Endodermal cell (in vitro differentiated cells): ENCODE data around the gene TMEM120A. TPM values are rescaled to one million over a fixed set of nuclear protein-coding genes. Genes with fewer than 3 reads are reported as not detected.

Experiments used
- DNase-seq: peaks from one replicate; pipeline ENCODE4 v3.0.0-alpha.2; 2017
- H3K27ac ChIP-seq: 2 replicates; pipeline ENCODE4 v1.5.1; 2013; ENCODE audit warnings: mild to moderate bottlenecking, low read depth, low read length, moderate library complexity
- H3K27me3 ChIP-seq: 2 replicates; pipeline ENCODE4 v1.6.1; 2013; ENCODE audit warnings: mild to moderate bottlenecking, low read length, moderate library complexity; ENCODE audit not compliant: insufficient read depth, control insufficient read depth, poor library complexity, severe bottlenecking
- H3K36me3 ChIP-seq: 2 replicates; pipeline ENCODE4 v1.7.0; 2013; ENCODE audit warnings: mild to moderate bottlenecking, low read length, moderate library complexity; ENCODE audit not compliant: control insufficient read depth, insufficient read depth
- H3K4me1 ChIP-seq: one replicate; pipeline ENCODE4 v1.7.0; 2013; ENCODE audit warnings: low read length; ENCODE audit not compliant: control insufficient read depth, insufficient read depth
- H3K4me3 ChIP-seq: 2 replicates; pipeline ENCODE4 v1.5.1; 2013; ENCODE audit warnings: mild to moderate bottlenecking, low read length, moderate library complexity
- H3K9ac ChIP-seq: 2 replicates; pipeline ENCODE4 v1.6.1; 2013; ENCODE audit warnings: mild to moderate bottlenecking, low read length, moderate library complexity; ENCODE audit not compliant: poor library complexity, severe bottlenecking; ENCODE audit errors: extremely low read depth
- H3K9me3 ChIP-seq: 2 replicates; pipeline ENCODE4 v1.6.1; 2013; ENCODE audit warnings: mild to moderate bottlenecking, low read length, moderate library complexity; ENCODE audit not compliant: control insufficient read depth
- H3K27ac Mint-ChIP-seq: 2 replicates; pipeline ENCODE4 v1.8.0; 2020; ENCODE audit warnings: mixed read lengths
- H3K27me3 Mint-ChIP-seq: 2 replicates; pipeline ENCODE4 v1.8.0; 2021; ENCODE audit warnings: mild to moderate bottlenecking, mixed read lengths; ENCODE audit not compliant: insufficient read depth
- H3K36me3 Mint-ChIP-seq: 2 replicates; pipeline ENCODE4 v1.8.0; 2020; ENCODE audit warnings: low read depth, mixed read lengths
- H3K4me1 Mint-ChIP-seq: 2 replicates; pipeline ENCODE4 v1.8.0; 2020; ENCODE audit warnings: mixed read lengths
- H3K4me3 Mint-ChIP-seq: 2 replicates; pipeline ENCODE4 v1.8.0; 2020; ENCODE audit warnings: mild to moderate bottlenecking, moderate library complexity, mixed read lengths
- H3K9me3 Mint-ChIP-seq: 2 replicates; pipeline ENCODE4 v1.8.0; 2020; ENCODE audit warnings: mild to moderate bottlenecking, mixed read lengths
- WGBS, 2 experiments: methylation state at CpG; one replicate each; pipeline versions ENCODE4 v1.1.5 to v1.1.7; 2013; ENCODE audit warnings: missing lambda C conversion rate in 2 of 2, mixed read lengths in 1 of 2; ENCODE audit not compliant: insufficient coverage in 1 of 2, insufficient read length in 1 of 2; 5-methylcytosine and 5-hydroxymethylcytosine counted together
- total RNA-seq, 2 donors: library from RNA; stranded (reverse); fragmentation: NEBNext Ultra II Directional in 1 of 2; extraction: Animal tissue kit (Norgen Biotek cat#: 25700) in 1 of 2; gene quantifications; 2 replicates in 1 of 2; 3 replicates in 1 of 2; pipeline ENCODE4 v1.2.1, GENCODE V29; 2021
- TF ChIP-seq, protein P1 (sequence below): fragments of 200-600 bp; sonication (generic); conservative IDR thresholded peaks from 2 replicates; pipeline ENCODE4 v1.5.0; 2021; ENCODE audit warnings: antibody characterized with exemption, mild to moderate bottlenecking

Gene TMEM120A
- total RNA-seq, 2 donors from 2014 or later, result 18.8 to 19.1 TPM

DNA sequence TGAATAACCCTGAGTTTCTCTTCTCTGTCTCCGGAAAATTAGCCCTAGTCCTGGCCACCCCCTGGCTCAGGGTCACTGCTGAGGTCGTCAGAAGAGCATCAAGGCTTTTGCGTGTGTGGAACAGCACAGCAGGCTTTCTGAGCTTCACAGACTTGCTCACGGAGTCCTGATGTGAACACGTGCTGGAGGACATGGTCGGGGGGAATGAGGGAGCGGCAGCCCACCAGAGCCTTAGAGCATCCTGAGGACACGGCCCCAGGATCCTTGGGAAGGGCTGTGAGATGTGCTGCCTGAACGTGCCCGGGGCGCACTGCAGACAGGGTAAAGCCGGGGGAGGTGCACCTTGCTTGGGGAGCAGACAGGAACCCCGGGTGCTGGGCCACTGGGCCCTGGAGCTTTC lies 28.8 kb downstream of the TMEM120A start:
- Histone ChIP-seq H3K9me3 (no peaks in the 10 kb centered on the region), H3K36me3 (peaks cover 19% of the 10 kb centered on the region), H3K9ac (no peak overlapping the region), H3K4me3 (no peak overlapping the region), H3K4me1 (no peaks in the 10 kb centered on the region), H3K27ac (peak overlapping the region; percentile 72), H3K27me3 (no peaks in the 10 kb centered on the region)
- WGBS, 2 experiments, result 89 to 91% methylated on average over 11 to 13 of the region's 13 CpGs
- DNase-seq, result no peak
- no peaks in the 10 kb centered on the region for H3K9me3 Mint-ChIP-seq
- TF ChIP-seq, protein P1, sequence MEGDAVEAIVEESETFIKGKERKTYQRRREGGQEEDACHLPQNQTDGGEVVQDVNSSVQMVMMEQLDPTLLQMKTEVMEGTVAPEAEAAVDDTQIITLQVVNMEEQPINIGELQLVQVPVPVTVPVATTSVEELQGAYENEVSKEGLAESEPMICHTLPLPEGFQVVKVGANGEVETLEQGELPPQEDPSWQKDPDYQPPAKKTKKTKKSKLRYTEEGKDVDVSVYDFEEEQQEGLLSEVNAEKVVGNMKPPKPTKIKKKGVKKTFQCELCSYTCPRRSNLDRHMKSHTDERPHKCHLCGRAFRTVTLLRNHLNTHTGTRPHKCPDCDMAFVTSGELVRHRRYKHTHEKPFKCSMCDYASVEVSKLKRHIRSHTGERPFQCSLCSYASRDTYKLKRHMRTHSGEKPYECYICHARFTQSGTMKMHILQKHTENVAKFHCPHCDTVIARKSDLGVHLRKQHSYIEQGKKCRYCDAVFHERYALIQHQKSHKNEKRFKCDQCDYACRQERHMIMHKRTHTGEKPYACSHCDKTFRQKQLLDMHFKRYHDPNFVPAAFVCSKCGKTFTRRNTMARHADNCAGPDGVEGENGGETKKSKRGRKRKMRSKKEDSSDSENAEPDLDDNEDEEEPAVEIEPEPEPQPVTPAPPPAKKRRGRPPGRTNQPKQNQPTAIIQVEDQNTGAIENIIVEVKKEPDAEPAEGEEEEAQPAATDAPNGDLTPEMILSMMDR, result no peak
- H3K36me3 Mint-ChIP-seq, result peaks cover 26% of the 10 kb centered on the region
- no peaks in the 10 kb centered on the region for H3K27me3 Mint-ChIP-seq
- no peak overlapping the region for H3K27ac Mint-ChIP-seq
- H3K4me1 Mint-ChIP-seq, result no peaks in the 10 kb centered on the region
- H3K4me3 Mint-ChIP-seq, result no peak overlapping the region

DNA sequence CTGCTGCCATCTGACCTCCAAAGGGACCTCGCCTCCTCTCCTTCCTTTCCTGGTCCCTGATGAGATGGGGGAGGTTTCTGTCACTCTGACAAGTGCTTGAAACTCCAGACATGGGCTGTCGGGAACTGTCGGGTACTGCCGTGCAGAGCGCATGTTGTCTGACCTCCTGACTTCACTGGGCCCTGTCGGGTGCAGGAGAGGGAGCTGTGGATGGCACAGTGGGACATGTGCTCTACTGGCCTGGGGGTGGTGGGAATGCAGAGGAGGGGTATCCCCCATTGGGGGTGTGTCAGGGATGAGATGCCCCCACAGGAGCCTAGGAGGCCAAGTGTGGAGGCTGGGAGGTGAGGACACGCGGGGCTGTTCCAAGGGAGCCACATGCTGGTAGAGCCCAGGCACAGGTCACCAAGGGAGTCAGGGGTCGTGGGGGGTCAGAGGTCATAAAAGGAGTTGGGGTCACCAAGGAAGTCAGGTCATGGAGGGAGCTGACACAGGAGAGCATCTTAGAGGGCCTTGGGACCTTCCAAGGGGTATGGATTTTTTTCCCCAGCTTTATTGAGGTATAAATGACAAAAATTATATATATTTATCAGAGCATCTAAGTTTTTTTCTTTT lies 30.9 kb downstream of the TMEM120A start:
- H3K27ac ChIP-seq, result peak overlapping the region; percentile 91
- H3K4me3 ChIP-seq, result no peak overlapping the region
- no peaks in the 10 kb centered on the region for H3K4me1 ChIP-seq
- peaks cover 36% of the 10 kb centered on the region for H3K36me3 ChIP-seq
- TF ChIP-seq, protein P1, result no peak
- H3K9me3 ChIP-seq, result no peaks in the 10 kb centered on the region
- Mint-ChIP-seq H3K27me3 (no peaks in the 10 kb centered on the region), H3K4me3 (no peak overlapping the region), H3K9me3 (no peaks in the 10 kb centered on the region), H3K4me1 (no peaks in the 10 kb centered on the region), H3K36me3 (peaks cover 26% of the 10 kb centered on the region), H3K27ac (no peak overlapping the region)
- H3K9ac ChIP-seq, result no peak overlapping the region
- 89 to 93% methylated on average over 2 to 9 of the region's 9 CpGs for WGBS, 2 experiments
- H3K27me3 ChIP-seq, result no peaks in the 10 kb centered on the region
- DNase-seq, result no peak

DNA sequence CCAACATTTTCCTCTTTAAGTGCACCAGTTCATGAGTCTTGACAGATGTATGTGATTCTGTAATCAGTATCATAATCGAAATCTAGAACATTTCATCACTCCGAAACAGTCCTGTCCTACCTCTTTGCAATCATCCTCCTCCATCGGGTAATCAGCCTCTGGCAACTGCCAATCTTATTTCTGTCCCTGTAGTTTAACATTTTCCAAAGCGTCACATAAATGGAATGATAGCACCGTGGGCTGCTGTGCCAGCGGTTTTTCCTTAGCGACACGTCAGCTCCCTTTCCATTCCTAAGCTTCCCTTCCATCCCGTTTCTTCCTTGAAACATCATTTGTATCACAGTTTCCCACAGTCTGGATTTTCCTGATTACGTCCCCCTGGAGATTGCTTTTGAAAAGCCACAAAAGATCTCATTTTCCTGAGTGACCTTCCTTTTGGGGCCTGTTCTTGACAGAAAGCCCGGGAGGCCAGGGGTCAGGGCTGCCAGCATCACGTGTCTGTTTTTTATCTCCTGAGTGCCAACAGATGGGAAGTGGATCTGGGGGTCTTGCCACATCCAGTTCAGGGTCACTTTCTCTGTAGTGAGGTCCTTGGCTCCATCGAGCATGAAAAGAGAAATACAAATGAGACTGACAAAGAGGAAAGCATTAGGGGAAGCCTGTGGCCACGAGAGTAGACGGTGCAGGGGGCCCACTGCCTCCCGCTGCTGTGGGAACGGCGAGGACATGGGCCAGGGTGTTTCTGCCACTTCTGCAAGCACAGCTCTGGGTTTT lies 31.6 kb downstream of the TMEM120A start:
- H3K36me3 Mint-ChIP-seq, result peaks cover 33% of the 10 kb centered on the region
- no peaks in the 10 kb centered on the region for H3K27me3 Mint-ChIP-seq
- no peaks in the 10 kb centered on the region for H3K4me1 ChIP-seq
- peak overlapping the region; percentile 91 for H3K27ac ChIP-seq
- 67 to 91% methylated on average over 18 of the region's 18 CpGs for WGBS, 2 experiments
- no peak overlapping the region for H3K9ac ChIP-seq
- no peaks in the 10 kb centered on the region for H3K9me3 Mint-ChIP-seq
- DNase-seq, result no peak
- H3K4me1 Mint-ChIP-seq, result no peaks in the 10 kb centered on the region
- no peak overlapping the region for H3K4me3 Mint-ChIP-seq
- no peaks in the 10 kb centered on the region for H3K27me3 ChIP-seq
- H3K36me3 ChIP-seq, result peaks cover 40% of the 10 kb centered on the region
- H3K4me3 ChIP-seq, result no peak overlapping the region
- TF ChIP-seq, protein P1, result no peak
- peak overlapping the region; percentile 31 for H3K27ac Mint-ChIP-seq
- no peaks in the 10 kb centered on the region for H3K9me3 ChIP-seq
